OCI-LY3 (cell line): Measurements from ENCODE around the gene SBNO2.
"Not testable (repeated sequence)": the region's sequence is repeated elsewhere in the genome, so short reads cannot be mapped to it uniquely, and the experiment has no call there.

Experiments
- H2AFZ ChIP-seq: fragments of 200-600, 300-600 bp; shearing (Covaris generic); 2 replicates; pipeline ENCODE4 v1.6.0; 2014; ENCODE audit warnings: antibody characterized with exemption, low read depth, low read length
- H3K27ac ChIP-seq: fragments of 200-600, 300-600 bp; sonication (generic); 2 replicates; pipeline ENCODE4 v1.5.1; 2014; ENCODE audit warnings: mild to moderate bottlenecking, low read length, moderate library complexity, mixed read lengths
- H3K27me3 ChIP-seq: fragments of 200-600, 300-600 bp; sonication (generic); 2 replicates; pipeline ENCODE4 v1.6.1; 2014; ENCODE audit warnings: low read depth, low read length, mixed read lengths
- H3K36me3 ChIP-seq: fragments of 200-600, 300-600 bp; sonication (generic); replicated peaks from 2 replicates; pipeline ENCODE3; 2014; ENCODE audit warnings: low read depth, low read length, mixed read lengths
- H3K4me1 ChIP-seq: fragments of 300-600, 200-600 bp; sonication (generic); 2 replicates; pipeline ENCODE4 v1.6.1; 2014; ENCODE audit warnings: low read length, mixed read lengths
- H3K4me2 ChIP-seq: fragments of 200-600, 300-600 bp; sonication (generic); 2 replicates; pipeline ENCODE4 v1.6.1; 2014; ENCODE audit warnings: low read length, mixed read lengths
- H3K4me3 ChIP-seq: fragments of 300-600, 200-600 bp; sonication (generic); 2 replicates; pipeline ENCODE4 v1.5.1; 2014; ENCODE audit warnings: antibody characterized with exemption, mild to moderate bottlenecking, low read length, moderate library complexity
- H3K79me2 ChIP-seq: fragments of 300-600, 200-600 bp; shearing (Covaris generic); 2 replicates; pipeline ENCODE4 v1.6.1; 2014; ENCODE audit warnings: mild to moderate bottlenecking, low read length, mixed read lengths
- H3K9ac ChIP-seq: fragments of 300-600, 200-600 bp; shearing (Covaris generic); 2 replicates; pipeline ENCODE4 v1.6.0; 2014; ENCODE audit warnings: mild to moderate bottlenecking, low read length, moderate library complexity
- H3K9me3 ChIP-seq: fragments of 200-600, 300-600 bp; shearing (Covaris generic); 2 replicates; pipeline ENCODE4 v1.6.1; 2014; ENCODE audit warnings: low read length, mixed read lengths; ENCODE audit not compliant: insufficient read depth
- H4K20me1 ChIP-seq: fragments of 200-600, 300-600 bp; sonication (generic); 2 replicates; pipeline ENCODE4 v1.6.1; 2016; ENCODE audit warnings: low read length, mixed read lengths; ENCODE audit not compliant: insufficient read depth
- EZH2phosphoT487 ChIP-seq: fragments of 200-600 bp; shearing (Covaris generic); IDR thresholded peaks from 2 replicates; pipeline ENCODE4 v1.6.1; 2018; ENCODE audit warnings: antibody characterized with exemption, mixed run types, low read depth
- TF ChIP-seq, protein P1 (sequence below): fragments of 200-600, 300-600 bp; sonication (generic); IDR thresholded peaks from 2 replicates; pipeline ENCODE4 v1.5.1; 2014; ENCODE audit warnings: antibody characterized with exemption, low read length, low read depth

The SBNO2 gene

DNA sequence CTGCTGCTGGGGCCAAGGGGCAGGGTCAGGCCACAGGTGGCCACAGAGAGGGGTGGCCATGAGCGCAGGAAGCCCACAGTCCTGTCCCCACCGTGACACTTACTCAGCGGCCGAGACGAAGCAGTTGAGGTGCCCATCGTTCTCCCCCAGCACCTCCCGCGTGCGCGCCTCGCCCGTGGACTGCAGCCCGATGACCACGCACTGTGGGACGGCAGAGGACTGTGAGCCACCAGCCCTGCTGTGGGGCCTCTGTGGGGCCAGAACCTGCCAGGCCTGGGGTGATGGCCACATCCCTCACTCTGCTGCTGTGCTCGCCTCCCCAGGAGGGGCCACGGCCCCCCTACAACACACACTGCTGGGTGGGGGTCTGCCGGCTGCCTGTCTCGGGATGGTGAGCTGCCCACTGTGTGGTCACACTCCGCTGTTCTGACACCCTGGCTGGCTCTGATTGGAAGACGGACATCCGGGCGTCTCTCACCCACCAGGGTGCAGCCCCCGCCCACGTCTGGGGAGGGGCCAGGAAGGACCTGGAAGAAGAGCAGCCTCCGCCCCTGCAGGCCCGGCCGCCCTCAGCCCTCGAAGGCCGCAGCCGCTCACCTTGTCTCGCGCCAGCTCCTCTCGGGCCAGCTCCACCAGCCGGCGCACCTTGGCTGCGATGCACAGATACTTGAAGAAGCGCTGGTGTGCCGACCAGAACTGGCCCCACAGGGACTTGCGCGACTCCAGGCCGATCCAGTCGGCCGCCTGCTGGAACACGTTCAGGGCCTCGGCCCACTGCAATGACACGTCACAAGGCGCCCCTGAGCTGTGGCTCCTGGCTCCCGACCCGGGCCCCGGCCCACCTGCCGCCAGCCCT, 57.1 kb downstream of the SBNO2 start:
- H2AFZ ChIP-seq = no peak overlapping the region
- H3K9ac ChIP-seq = no peak overlapping the region
- no peaks in the 10 kb centered on the region for H3K9me3 ChIP-seq
- no peak overlapping the region for H3K27ac ChIP-seq
- H4K20me1 ChIP-seq = no peaks in the 10 kb centered on the region
- no peaks in the 10 kb centered on the region for H3K79me2 ChIP-seq
- no peak overlapping the region for H3K4me3 ChIP-seq
- H3K4me2 ChIP-seq = no peak overlapping the region
- H3K4me1 ChIP-seq = peaks cover 4% of the 10 kb centered on the region; the same call in 1 of the 2 replicates
- no peaks in the 10 kb centered on the region for H3K27me3 ChIP-seq
- H3K36me3 ChIP-seq = peaks cover 58% of the 10 kb centered on the region
- TF ChIP-seq EZH2phosphoT487 = no peak
- TF ChIP-seq, protein P1, sequence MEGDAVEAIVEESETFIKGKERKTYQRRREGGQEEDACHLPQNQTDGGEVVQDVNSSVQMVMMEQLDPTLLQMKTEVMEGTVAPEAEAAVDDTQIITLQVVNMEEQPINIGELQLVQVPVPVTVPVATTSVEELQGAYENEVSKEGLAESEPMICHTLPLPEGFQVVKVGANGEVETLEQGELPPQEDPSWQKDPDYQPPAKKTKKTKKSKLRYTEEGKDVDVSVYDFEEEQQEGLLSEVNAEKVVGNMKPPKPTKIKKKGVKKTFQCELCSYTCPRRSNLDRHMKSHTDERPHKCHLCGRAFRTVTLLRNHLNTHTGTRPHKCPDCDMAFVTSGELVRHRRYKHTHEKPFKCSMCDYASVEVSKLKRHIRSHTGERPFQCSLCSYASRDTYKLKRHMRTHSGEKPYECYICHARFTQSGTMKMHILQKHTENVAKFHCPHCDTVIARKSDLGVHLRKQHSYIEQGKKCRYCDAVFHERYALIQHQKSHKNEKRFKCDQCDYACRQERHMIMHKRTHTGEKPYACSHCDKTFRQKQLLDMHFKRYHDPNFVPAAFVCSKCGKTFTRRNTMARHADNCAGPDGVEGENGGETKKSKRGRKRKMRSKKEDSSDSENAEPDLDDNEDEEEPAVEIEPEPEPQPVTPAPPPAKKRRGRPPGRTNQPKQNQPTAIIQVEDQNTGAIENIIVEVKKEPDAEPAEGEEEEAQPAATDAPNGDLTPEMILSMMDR = no peak

DNA sequence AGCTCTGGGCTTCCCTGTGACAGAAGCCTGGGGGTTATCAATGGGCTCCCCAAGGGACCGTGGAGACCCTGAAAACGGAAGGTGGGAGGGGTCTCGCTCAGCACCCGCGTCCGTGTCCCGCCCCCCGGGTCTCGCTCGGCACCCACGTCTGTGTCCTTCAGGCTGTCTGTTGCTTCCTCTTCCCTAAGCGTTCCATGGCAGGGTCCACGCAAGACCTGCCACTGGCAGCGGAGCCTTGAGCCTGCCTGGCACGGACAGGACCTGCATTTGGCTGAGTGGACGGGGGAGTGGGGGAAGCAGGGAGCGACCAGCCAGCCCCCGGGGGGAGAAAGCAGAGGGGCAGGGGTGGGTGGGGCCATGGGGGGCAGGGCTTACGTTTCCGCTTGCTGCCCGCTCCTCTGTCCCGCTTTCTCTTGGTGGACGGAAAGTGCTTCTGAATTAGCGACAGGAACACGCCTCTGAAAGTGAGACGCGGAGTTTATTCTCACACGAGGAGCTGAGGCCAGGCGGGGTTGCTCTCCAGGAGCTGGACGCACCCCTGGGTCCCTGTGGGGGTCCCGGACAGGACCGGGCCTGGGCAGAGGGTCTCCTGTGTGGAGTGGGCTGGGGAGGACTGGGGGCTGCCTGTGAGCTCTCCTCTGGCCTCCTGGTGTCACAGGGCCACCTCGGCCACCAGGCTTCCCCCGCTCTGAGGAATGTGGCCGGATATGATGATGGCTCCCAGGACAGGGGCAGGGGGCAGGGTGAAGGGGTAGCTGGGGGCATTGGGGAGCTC, 58.2 kb downstream of the SBNO2 start:
- no peaks in the 10 kb centered on the region for H3K9me3 ChIP-seq
- H4K20me1 ChIP-seq = no peaks in the 10 kb centered on the region
- H3K4me1 ChIP-seq = peaks cover 4% of the 10 kb centered on the region; the same call in 1 of the 2 replicates
- no peaks in the 10 kb centered on the region for H3K79me2 ChIP-seq
- H3K4me3 ChIP-seq = no peak overlapping the region
- H3K27ac ChIP-seq = no peak overlapping the region
- no peak overlapping the region for H3K4me2 ChIP-seq
- peaks cover 50% of the 10 kb centered on the region for H3K36me3 ChIP-seq
- no peak for TF ChIP-seq EZH2phosphoT487
- TF ChIP-seq, protein P1 = no peak
- H3K27me3 ChIP-seq = no peaks in the 10 kb centered on the region
- H2AFZ ChIP-seq = no peak overlapping the region
- no peak overlapping the region for H3K9ac ChIP-seq

DNA sequence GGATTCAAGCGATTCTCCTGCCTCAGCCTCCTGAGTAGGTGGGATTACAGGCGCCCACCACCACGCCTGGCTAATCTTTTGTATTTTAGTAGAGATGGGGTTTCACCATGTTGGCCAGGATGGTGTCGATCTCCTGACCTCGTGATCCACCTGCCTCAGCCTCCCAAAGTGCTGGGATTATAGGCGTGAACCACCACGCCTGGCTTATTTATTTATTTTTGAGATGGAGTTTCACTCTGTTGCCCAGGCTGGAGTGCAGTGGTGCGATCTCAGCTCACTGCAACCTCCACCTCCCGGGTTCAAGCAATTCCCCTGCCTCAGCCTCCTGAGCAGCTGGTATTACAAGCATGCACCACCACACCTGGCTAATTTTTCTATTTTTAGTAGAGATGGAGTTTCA, 59.3 kb downstream of the SBNO2 start:
- H3K27ac ChIP-seq, H3K4me3 ChIP-seq, H4K20me1 ChIP-seq, H2AFZ ChIP-seq, H3K9me3 ChIP-seq, H3K79me2 ChIP-seq, H3K9ac ChIP-seq, H3K4me2 ChIP-seq, H3K27me3 ChIP-seq, H3K4me1 ChIP-seq: not testable (repeated sequence)
- H3K36me3 ChIP-seq = peaks cover 47% of the 10 kb centered on the region

DNA sequence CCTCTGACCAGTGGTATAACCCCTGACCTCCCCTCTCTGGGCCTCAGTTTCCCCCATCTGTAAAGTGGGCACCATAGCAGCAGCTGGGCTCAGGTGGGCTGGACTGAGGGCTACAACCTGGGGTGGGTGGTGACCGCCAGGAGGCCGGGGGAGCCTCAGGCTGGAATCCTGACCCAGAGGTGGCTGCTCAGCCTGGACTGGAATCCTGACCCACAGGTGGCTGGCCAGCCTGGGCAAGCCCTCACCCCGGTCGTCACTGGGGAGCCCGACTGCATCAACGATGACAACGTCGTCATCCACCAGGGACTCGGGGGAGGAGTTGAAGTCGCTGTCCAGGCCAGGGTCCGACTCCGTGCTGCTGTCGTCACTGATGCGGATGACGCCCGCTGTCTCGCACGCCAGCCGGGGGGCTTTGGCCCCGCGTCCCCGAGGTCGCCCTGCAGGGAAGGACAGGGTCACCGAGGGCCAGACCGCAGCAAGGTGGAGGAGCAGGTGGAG, 60.0 kb downstream of the SBNO2 start:
- peaks cover 44% of the 10 kb centered on the region for H3K36me3 ChIP-seq

More for the DNA sequence above, 60.0 kb downstream of the SBNO2 start:
- no peaks in the 10 kb centered on the region for H3K79me2 ChIP-seq
- no peak for TF ChIP-seq EZH2phosphoT487
- TF ChIP-seq, protein P1 = no peak
- no peaks in the 10 kb centered on the region for H4K20me1 ChIP-seq
- H3K27ac ChIP-seq = no peak overlapping the region
- H3K9me3 ChIP-seq = no peaks in the 10 kb centered on the region
- H3K27me3 ChIP-seq = no peaks in the 10 kb centered on the region
- no peak overlapping the region for H2AFZ ChIP-seq
- no peak overlapping the region for H3K4me3 ChIP-seq
- H3K4me1 ChIP-seq = peaks cover 4% of the 10 kb centered on the region; the same call in 1 of the 2 replicates
- no peak overlapping the region for H3K9ac ChIP-seq
- H3K4me2 ChIP-seq = no peak overlapping the region
